Colon (tissue), 2 donors: ENCODE results near the gene COPE.
"Not testable (repeated sequence)": the region's sequence is repeated elsewhere in the genome, so short reads cannot be mapped to it uniquely, and the experiment has no call there.

Experiments used
- FAIRE-seq: peaks from 2 replicates; lab custom pipeline; 2012; peaks lifted over from hg19 to GRCh38; lab: Jason Lieb, UNC
- donor health status: control.
- donor health status: control.

The COPE gene

GRCh38 chr19:18940769-18941627 lies 21.8 kb upstream of the COPE start, which contains the start of gene HOMER3:
Gene HOMER3, minus strand, starts transcription at chr19:18941217. Its CDS starts 2,235 bp downstream, at chr19:18938982.
- FAIRE-seq, result no peak

GRCh38 chr19:18939922-18940768 lies 21.0 kb upstream of the COPE start:
- no peak for FAIRE-seq

- FAIRE-seq, result no peak
These were observed 20.0 kb upstream of the COPE start for GRCh38 chr19:18939163-18939562.

GRCh38 chr19:18933297-18933696 lies 14.1 kb upstream of the COPE start:
- no peak for FAIRE-seq

GRCh38 chr19:18932216-18932841 lies 13.1 kb upstream of the COPE start:
- no peak for FAIRE-seq

- FAIRE-seq, result no peak
These were observed 12.4 kb upstream of the COPE start for GRCh38 chr19:18931316-18932162.

GRCh38 chr19:18929311-18929710 lies 10.1 kb upstream of the COPE start:
- FAIRE-seq, result no peak

- no peak for FAIRE-seq
These were observed 9.0 kb upstream of the COPE start for GRCh38 chr19:18928018-18928805.

- no peak for FAIRE-seq
These were observed 5.6 kb upstream of the COPE start for GRCh38 chr19:18924684-18925213.

- FAIRE-seq, result no peak
These were observed 3.2 kb upstream of the COPE start for GRCh38 chr19:18922228-18922985.

- FAIRE-seq, result no peak
These were observed 2.4 kb upstream of the COPE start for GRCh38 chr19:18921593-18921992.

- FAIRE-seq, result no peak
These were observed 1.2 kb upstream of the COPE start for GRCh38 chr19:18920400-18920799.

- FAIRE-seq, result no peak
These were observed 670 bp upstream of the COPE start for GRCh38 chr19:18919900-18920214.

GRCh38 chr19:18917593-18917992 lies 1.6 kb downstream of the COPE start:
- not testable (repeated sequence) for FAIRE-seq

GRCh38 chr19:18915639-18916038 lies 3.5 kb downstream of the COPE start:
- FAIRE-seq, result no peak

GRCh38 chr19:18913466-18913865 lies 5.7 kb downstream of the COPE start:
- no peak for FAIRE-seq

GRCh38 chr19:18912933-18913332 lies 6.3 kb downstream of the COPE start:
- FAIRE-seq, result no peak

- no peak for FAIRE-seq
These were observed 8.3 kb downstream of the COPE start for GRCh38 chr19:18910801-18911436.

- FAIRE-seq, result no peak
These were observed 9.2 kb downstream of the COPE start for GRCh38 chr19:18910010-18910409.
